OCI-LY7 (cell line): ENCODE results near the gene MFSD6. TPM values are rescaled to one million over a fixed set of nuclear protein-coding genes. Genes with fewer than 3 reads are reported as not detected.

Experiments used
- BruUV-seq: library from RNA; stranded (reverse); fragments of 400-500 nt; replicated peaks from 2 replicates; lab custom pipeline; 2021; lab: Mats Ljungman, UMichigan
- CTCF ChIA-PET: fragments of 300-600 bp; sonication (Branson Sonifier 250); formaldehyde crosslinking; loops from one replicate; lab custom pipeline; 2022; ENCODE audit warnings: antibody characterized with exemption; ENCODE audit not compliant: unreplicated experiment; lab: Charles Lee
- POLR2A ChIA-PET: fragments of 300-600 bp; sonication (Branson Sonifier 250); formaldehyde crosslinking; loops from one replicate; lab custom pipeline; 2022; ENCODE audit warnings: antibody characterized with exemption; lab: Charles Lee
- DNase-seq: peaks from one replicate; pipeline ENCODE4 v3.0.0-alpha.2; 2015; ENCODE audit warnings: low spot score
- H2AFZ ChIP-seq: fragments of 200-600 bp; sonication (generic), shearing (Covaris generic); 2 replicates; pipeline ENCODE4 v1.6.1; 2014; ENCODE audit warnings: mild to moderate bottlenecking, antibody characterized with exemption, low read length, moderate library complexity
- H3K27ac ChIP-seq: fragments of 200-600 bp; sonication (generic); 2 replicates; pipeline ENCODE4 v1.5.1; 2014; ENCODE audit warnings: mixed run types, low read depth, mild to moderate bottlenecking, moderate library complexity, low read length, inconsistent platforms; ENCODE audit not compliant: poor library complexity, severe bottlenecking
- H3K36me3 ChIP-seq: fragments of 200-600 bp; sonication (generic); 2 replicates; pipeline ENCODE4 v1.6.1; 2014; ENCODE audit warnings: mild to moderate bottlenecking, antibody characterized with exemption, low read length, moderate library complexity, mixed read lengths; ENCODE audit not compliant: insufficient read depth
- H3K4me1 ChIP-seq: fragments of 200-600 bp; sonication (generic); 2 replicates; pipeline ENCODE4 v1.5.1; 2014; ENCODE audit warnings: mild to moderate bottlenecking, low read length; ENCODE audit not compliant: insufficient read depth, poor library complexity, severe bottlenecking
- H3K4me2 ChIP-seq: fragments of 200-600 bp; sonication (generic); 2 replicates; pipeline ENCODE4 v1.6.1; 2014; ENCODE audit warnings: mild to moderate bottlenecking, low read length
- H3K4me3 ChIP-seq: fragments of 200-600 bp; sonication (generic); 2 replicates; pipeline ENCODE4 v1.5.1; 2014; ENCODE audit warnings: mild to moderate bottlenecking, low read depth, low read length; ENCODE audit not compliant: poor library complexity, severe bottlenecking
- H3K79me2 ChIP-seq: fragments of 200-600 bp; sonication (generic); 2 replicates; pipeline ENCODE4 v1.6.1; 2016; ENCODE audit warnings: low read depth, mild to moderate bottlenecking, low read length, moderate library complexity, mixed read lengths; ENCODE audit not compliant: insufficient read depth
- H3K9me2 ChIP-seq: fragments of 200-600 bp; sonication (generic); 2 replicates; pipeline ENCODE4 v1.6.1; 2016; ENCODE audit warnings: mild to moderate bottlenecking, low read length, mixed read lengths; ENCODE audit not compliant: insufficient read depth
- H3K9me3 ChIP-seq: fragments of 200-600 bp; sonication (generic); 2 replicates; pipeline ENCODE4 v1.6.1; 2014; ENCODE audit warnings: mild to moderate bottlenecking, mixed run types, low read length, mixed read lengths
- H4K20me1 ChIP-seq: fragments of 200-600 bp; sonication (generic); 2 replicates; pipeline ENCODE4 v1.6.1; 2014; ENCODE audit warnings: mild to moderate bottlenecking, antibody characterized with exemption, low read length, moderate library complexity, mixed read lengths; ENCODE audit not compliant: insufficient read depth
- EZH2phosphoT487 ChIP-seq: fragments of 200-600 bp; sonication (generic); IDR thresholded peaks from 2 replicates; pipeline ENCODE4 v1.6.1; 2018; ENCODE audit warnings: low read depth, borderline replicate concordance, mild to moderate bottlenecking, mixed run types, antibody characterized with exemption, low read length, moderate library complexity, mixed read lengths
- intact Hi-C: fragments of 100-400 bp; cut with micrococcal nuclease; formaldehyde crosslinking; loops from one replicate; pipeline ENCODE4 v1.10.0; 2022; ENCODE audit not compliant: unreplicated experiment
- total RNA-seq, 2 experiments: library from RNA; depleted of rRNA in 1 of 2; stranded (reverse); fragments of >200 nt in 1 of 2; shearing (Covaris generic) in 1 of 2; gene quantifications; 2 replicates each; pipeline ENCODE4 v1.2.3, GENCODE V29; 2014 to 2022
- TF ChIP-seq, protein P1 (sequence below): fragments of 200-600 bp; sonication (generic); conservative IDR thresholded peaks from 2 replicates; pipeline ENCODE4 v1.5.1; 2014; ENCODE audit warnings: mild to moderate bottlenecking, antibody characterized with exemption, low read length, moderate library complexity, mixed read lengths

Gene MFSD6
- total RNA-seq, 2 experiments from 2014 or later: 8.3 to 19.5 TPM

DNA sequence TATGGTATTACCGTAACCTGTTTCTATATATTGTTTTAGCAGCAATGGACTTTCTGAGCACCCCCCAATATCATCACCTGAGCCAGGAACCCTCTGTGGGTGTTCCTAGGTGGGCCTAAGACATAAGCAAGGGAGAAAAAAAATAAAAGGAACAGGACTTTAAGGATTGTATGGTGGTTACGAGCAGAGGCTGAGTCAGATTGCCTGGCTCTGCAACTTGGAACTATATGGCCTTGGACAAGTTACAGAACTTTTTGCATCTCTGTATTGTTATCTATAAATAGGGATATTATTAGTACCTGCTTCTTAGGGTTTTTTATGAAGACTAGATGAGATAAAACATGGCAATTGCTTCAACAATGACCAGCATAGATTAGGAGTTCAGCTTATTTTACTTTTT, 34.9 kb downstream of the MFSD6 start:
- Histone ChIP-seq H4K20me1 (no peaks in the 10 kb centered on the region), H3K36me3 (no peaks in the 10 kb centered on the region), H3K27ac (no peak overlapping the region), H3K4me2 (no peak overlapping the region), H3K4me3 (no peak overlapping the region), H3K79me2 (no peaks in the 10 kb centered on the region), H2AFZ (no peak overlapping the region), H3K4me1 (peaks cover 6% of the 10 kb centered on the region), H3K9me3 (no peaks in the 10 kb centered on the region), H3K9me2 (no peaks in the 10 kb centered on the region)
- intact Hi-C loops: no loop called here
- TF ChIP-seq, protein P1, sequence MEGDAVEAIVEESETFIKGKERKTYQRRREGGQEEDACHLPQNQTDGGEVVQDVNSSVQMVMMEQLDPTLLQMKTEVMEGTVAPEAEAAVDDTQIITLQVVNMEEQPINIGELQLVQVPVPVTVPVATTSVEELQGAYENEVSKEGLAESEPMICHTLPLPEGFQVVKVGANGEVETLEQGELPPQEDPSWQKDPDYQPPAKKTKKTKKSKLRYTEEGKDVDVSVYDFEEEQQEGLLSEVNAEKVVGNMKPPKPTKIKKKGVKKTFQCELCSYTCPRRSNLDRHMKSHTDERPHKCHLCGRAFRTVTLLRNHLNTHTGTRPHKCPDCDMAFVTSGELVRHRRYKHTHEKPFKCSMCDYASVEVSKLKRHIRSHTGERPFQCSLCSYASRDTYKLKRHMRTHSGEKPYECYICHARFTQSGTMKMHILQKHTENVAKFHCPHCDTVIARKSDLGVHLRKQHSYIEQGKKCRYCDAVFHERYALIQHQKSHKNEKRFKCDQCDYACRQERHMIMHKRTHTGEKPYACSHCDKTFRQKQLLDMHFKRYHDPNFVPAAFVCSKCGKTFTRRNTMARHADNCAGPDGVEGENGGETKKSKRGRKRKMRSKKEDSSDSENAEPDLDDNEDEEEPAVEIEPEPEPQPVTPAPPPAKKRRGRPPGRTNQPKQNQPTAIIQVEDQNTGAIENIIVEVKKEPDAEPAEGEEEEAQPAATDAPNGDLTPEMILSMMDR: no peak
- no peak for TF ChIP-seq EZH2phosphoT487
- ChIA-PET CTCF (no interaction called here), POLR2A (no interaction called here)
- DNase-seq: no peak
- BruUV-seq: no TSS peak

DNA sequence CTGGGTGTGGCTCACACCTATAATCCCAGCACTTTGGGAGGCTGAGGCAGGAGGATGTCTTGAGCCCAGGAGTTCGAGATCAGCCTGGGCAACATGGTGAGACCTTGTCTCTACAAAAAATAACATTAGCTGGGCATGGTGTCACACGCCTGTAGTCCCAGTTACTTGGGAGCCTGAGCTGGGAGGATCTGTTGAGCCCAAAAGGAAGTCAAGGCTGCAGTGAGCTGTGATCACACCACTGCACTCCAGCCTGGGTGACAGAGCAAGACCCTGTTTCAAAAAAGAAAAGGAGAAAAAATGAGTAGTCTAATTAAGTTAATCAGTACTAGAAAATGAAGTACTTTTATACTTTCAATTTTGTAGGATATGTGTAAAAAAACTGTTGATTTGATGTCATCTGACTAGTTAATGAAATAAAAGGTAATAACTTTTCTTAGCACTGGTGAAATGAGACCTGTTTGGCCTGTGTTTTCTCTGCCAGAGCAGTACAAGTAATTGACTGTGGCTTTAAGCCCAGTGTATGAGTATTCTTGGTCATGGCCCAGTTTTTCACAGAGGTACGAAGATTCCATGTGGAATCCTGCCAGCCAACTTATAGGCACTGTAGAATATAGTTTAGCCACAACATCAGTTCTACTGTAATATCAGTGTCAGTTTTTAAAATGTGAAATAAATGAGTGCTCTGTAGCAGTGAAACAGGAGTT, 35.8 kb downstream of the MFSD6 start:
- no peaks in the 10 kb centered on the region for H3K79me2 ChIP-seq
- no peaks in the 10 kb centered on the region for H3K9me2 ChIP-seq
- BruUV-seq: no TSS peak
- POLR2A ChIA-PET: no interaction called here
- H3K27ac ChIP-seq: no peak overlapping the region
- H3K4me2 ChIP-seq: no peak overlapping the region
- no peak overlapping the region for H3K4me3 ChIP-seq
- CTCF ChIA-PET: no interaction called here
- no peaks in the 10 kb centered on the region for H3K36me3 ChIP-seq
- intact Hi-C loops: no loop called here
- DNase-seq: no peak
- no peak overlapping the region for H2AFZ ChIP-seq
- H3K4me1 ChIP-seq: peaks cover 6% of the 10 kb centered on the region
- TF ChIP-seq, protein P1: no peak
- TF ChIP-seq EZH2phosphoT487: no peak
- no peaks in the 10 kb centered on the region for H3K9me3 ChIP-seq
- no peaks in the 10 kb centered on the region for H4K20me1 ChIP-seq

DNA sequence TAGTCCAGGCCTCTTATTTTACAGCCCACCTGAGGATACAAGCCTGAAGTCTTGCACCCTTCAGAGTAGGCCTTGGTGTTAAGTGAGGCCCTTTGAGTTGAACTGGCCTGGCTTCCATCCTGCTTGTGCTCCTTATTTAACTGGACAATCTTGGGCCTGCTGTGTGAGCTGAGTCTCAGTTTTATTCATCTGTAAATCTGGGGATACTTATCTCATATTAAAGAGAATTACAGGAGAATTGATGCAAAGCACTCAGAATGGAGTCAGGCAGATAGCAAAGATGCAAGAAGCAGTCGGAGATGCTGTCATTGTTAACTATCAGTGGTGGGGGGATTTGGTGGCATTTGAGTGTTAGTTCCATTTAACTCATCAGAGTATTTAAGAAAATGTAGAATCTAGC, 36.8 kb downstream of the MFSD6 start:
- ChIA-PET CTCF (no interaction called here), POLR2A (interaction anchor here (0.5 to 3.4 kb wide), 5 partner anchors 15 to 569 kb away, joined by 3 to 14 read pairs (median 3); no protein-coding TSS in a partner anchor)
- Histone ChIP-seq H3K4me3 (no peak overlapping the region), H3K4me2 (no peak overlapping the region), H3K9me3 (no peaks in the 10 kb centered on the region), H3K79me2 (no peaks in the 10 kb centered on the region), H3K4me1 (peaks cover 6% of the 10 kb centered on the region), H3K36me3 (no peaks in the 10 kb centered on the region), H4K20me1 (no peaks in the 10 kb centered on the region), H2AFZ (no peak overlapping the region), H3K9me2 (no peaks in the 10 kb centered on the region), H3K27ac (no peak overlapping the region)
- no peak for DNase-seq
- BruUV-seq: no TSS peak
- no peak for TF ChIP-seq EZH2phosphoT487
- TF ChIP-seq, protein P1: no peak
- intact Hi-C loops: no loop called here
